Ovary (tissue), 9 donors: Measurements from ENCODE around the gene PLEKHB2. TPM values are rescaled to one million over a fixed set of nuclear protein-coding genes. Genes with fewer than 3 reads are reported as not detected.
"Not testable (repeated sequence)": the region's sequence is repeated elsewhere in the genome, so short reads cannot be mapped to it uniquely, and the experiment has no call there.

Experiments
- DNase-seq, 5 donors: peaks; one replicate each; pipeline ENCODE4 v3.0.0-alpha.2; 2019 to 2020
- H3K27ac ChIP-seq, 2 donors: fragments of 200-600 bp; one replicate each; pipeline versions ENCODE4 v1.5.1 to v1.8.0; 2019 to 2022
- H3K27me3 ChIP-seq: fragments of 200-600 bp; one replicate; pipeline ENCODE4 v1.8.0; 2022
- H3K36me3 ChIP-seq: fragments of 200-600 bp; sonication (generic); one replicate; pipeline ENCODE4 v1.5.1; 2019
- H3K4me1 ChIP-seq: one replicate; pipeline ENCODE4 v1.8.1; 2013; ENCODE audit warnings: mild to moderate bottlenecking, moderate library complexity; ENCODE audit not compliant: insufficient read depth
- H3K4me3 ChIP-seq: fragments of 200-600 bp; sonication (generic); one replicate; pipeline ENCODE4 v1.5.1; 2017
- H3K9me3 ChIP-seq, 2 donors: fragments of 200-600 bp in 1 of 2; sonication (generic) in 1 of 2; one replicate each; pipeline versions ENCODE4 v1.5.1 to v1.8.1; 2013 to 2019; ENCODE audit warnings: mild to moderate bottlenecking in 1 of 2, moderate library complexity in 1 of 2
- EP300 ChIP-seq: sonication (generic); formaldehyde crosslinking; IDR thresholded peaks from one replicate; pipeline ENCODE4 v1.6.1; 2017; ENCODE audit warnings: antibody characterized with exemption
- POLR2A ChIP-seq: fragments of 450-650 bp; IDR thresholded peaks from one replicate; pipeline ENCODE4 v1.6.1; 2017; ENCODE audit warnings: antibody characterized with exemption, mild to moderate bottlenecking, moderate library complexity
- WGBS, 3 donors: extraction: QIAGEN DNeasy Blood & Tissue Kit in 1 of 3; methylation state at CpG; one replicate each; pipeline versions ENCODE4 v1.1.5 to v1.1.7; 2013 to 2017; 5-methylcytosine and 5-hydroxymethylcytosine counted together
- intact Hi-C, 4 donors: fragments of 100-400 bp; cut with DNase I; formaldehyde crosslinking; loops; one replicate each; pipeline versions ENCODE4 v1.11.0 to v1.15.1; 2022 to 2023
- polyA plus RNA-seq, 2 donors: library from polyadenylated mRNA; stranded (reverse); fragments of 200-250 nt in 1 of 2; fragments of 350-450 nt in 1 of 2; fragmentation: Illumina TruSeq in 1 of 2; extraction: RNeasy Lipid Tissue Mini Kit (QIAGEN cat#74804) in 1 of 2; gene quantifications; one replicate each; pipeline ENCODE4 v1.2.3, GENCODE V29; 2013 to 2014
- total RNA-seq, 7 donors: library from RNA; depleted of rRNA in 2 of 7; stranded (reverse); fragments of >200 nt in 2 of 7; fragmentation: NEBNext Ultra II Directional in 3 of 7; extraction: Animal tissue kit (Norgen Biotek cat#: 25700) in 3 of 7; gene quantifications; one replicate each; pipeline versions ENCODE4 v1.1.0 to v1.2.4, GENCODE V29; 2016 to 2023
- TF ChIP-seq, protein P1 (sequence below), 3 donors: fragments of 450-650 bp in 2 of 3; fragments of 200-600 bp in 1 of 3; IDR thresholded peaks; one replicate each; pipeline versions ENCODE4 v1.5.1 to v1.8.0; 2016 to 2022; ENCODE audit warnings: antibody characterized with exemption in 3 of 3, mild to moderate bottlenecking in 1 of 3
- donor health status: DM: no; HTN: no; CAD: no; lungs with moderate emphysema.
- donor health status: DM: no; HTN: no; CAD: no.
- donor health status: Bipolar disorder and iron deficiency.
- donor health status: DM: yes; HTN: yes; CAD: no.
- donor health status: DM: no; HTN: no; CAD: no.
- donor health status: DM: yes; HTN: yes; CAD: no.

The PLEKHB2 gene
- total and polyA plus RNA-seq, 9 donors = 9.8 to 53.2 (median 23.4) TPM

GRCh38 chr2:131155208-131155855 lies 50.2 kb downstream of the PLEKHB2 start:
- 94 to 96% (median 94%) methylated on average over 46 of the region's 46 CpGs for WGBS, 3 donors
- no peak for DNase-seq

DNA sequence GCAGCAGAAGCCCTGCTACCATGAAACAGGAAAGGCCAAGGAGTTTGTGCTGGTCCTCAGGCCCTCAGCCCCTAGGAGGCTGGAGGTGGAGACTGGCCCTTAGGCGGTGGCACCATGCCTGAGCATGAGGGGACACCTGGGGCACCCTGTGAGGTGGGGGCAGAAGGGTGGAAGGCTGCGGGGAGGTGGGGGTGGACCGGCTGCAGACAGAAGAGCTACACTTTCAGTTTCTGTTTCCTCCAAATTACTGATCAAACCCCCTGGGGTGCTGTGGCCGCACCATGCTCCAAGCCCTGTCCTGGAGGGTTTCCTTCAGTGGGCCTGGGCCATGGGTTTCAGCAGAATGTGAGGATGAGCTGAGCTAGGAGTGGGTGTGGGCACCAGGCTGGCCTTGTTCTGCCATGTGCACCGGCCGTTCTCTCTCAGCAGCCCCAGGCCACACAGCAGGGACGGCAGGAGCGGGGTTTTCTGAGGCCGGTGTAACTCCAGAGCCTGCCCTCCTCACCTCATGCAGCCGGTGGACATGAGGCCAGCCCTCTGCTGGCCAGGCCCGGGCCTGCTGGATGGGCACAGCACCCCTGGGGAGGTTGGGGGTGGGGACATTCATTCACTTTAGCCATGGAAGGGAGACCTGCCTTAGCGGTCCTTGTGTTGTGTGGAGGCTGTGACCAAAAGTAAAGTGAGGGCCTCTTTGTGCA lies 51.5 kb downstream of the PLEKHB2 start:
- no peak overlapping the region for H3K4me3 ChIP-seq
- H3K4me1 ChIP-seq = no peaks in the 10 kb centered on the region
- no peaks in the 10 kb centered on the region for H3K9me3 ChIP-seq
- intact Hi-C loops = no loop called here
- H3K36me3 ChIP-seq = no peaks in the 10 kb centered on the region
- TF ChIP-seq, protein P1, sequence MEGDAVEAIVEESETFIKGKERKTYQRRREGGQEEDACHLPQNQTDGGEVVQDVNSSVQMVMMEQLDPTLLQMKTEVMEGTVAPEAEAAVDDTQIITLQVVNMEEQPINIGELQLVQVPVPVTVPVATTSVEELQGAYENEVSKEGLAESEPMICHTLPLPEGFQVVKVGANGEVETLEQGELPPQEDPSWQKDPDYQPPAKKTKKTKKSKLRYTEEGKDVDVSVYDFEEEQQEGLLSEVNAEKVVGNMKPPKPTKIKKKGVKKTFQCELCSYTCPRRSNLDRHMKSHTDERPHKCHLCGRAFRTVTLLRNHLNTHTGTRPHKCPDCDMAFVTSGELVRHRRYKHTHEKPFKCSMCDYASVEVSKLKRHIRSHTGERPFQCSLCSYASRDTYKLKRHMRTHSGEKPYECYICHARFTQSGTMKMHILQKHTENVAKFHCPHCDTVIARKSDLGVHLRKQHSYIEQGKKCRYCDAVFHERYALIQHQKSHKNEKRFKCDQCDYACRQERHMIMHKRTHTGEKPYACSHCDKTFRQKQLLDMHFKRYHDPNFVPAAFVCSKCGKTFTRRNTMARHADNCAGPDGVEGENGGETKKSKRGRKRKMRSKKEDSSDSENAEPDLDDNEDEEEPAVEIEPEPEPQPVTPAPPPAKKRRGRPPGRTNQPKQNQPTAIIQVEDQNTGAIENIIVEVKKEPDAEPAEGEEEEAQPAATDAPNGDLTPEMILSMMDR (IDR thresholded peaks at IDR 0.05) = no peak
- TF ChIP-seq EP300 (no peak), POLR2A (no peak)
- H3K27me3 ChIP-seq = no peaks in the 10 kb centered on the region
- WGBS, 3 donors = 78 to 84% (median 79%) methylated on average over 11 to 12 of the region's 12 CpGs
- no peak overlapping the region for H3K27ac ChIP-seq
- no peak for DNase-seq

More at GRCh38 chr2:131155208-131155855, 50.2 kb downstream of the PLEKHB2 start:
- H3K36me3 ChIP-seq = no peaks in the 10 kb centered on the region
- no peak overlapping the region for H3K4me3 ChIP-seq
- no peak overlapping the region for H3K27ac ChIP-seq
- no peaks in the 10 kb centered on the region for H3K9me3 ChIP-seq
- no peak for TF ChIP-seq EP300
- TF ChIP-seq POLR2A = no peak
- TF ChIP-seq, protein P1 (IDR thresholded peaks at IDR 0.05) = no peak
- intact Hi-C loops = no loop called here
- H3K4me1 ChIP-seq = no peaks in the 10 kb centered on the region
- H3K27me3 ChIP-seq = no peaks in the 10 kb centered on the region

DNA sequence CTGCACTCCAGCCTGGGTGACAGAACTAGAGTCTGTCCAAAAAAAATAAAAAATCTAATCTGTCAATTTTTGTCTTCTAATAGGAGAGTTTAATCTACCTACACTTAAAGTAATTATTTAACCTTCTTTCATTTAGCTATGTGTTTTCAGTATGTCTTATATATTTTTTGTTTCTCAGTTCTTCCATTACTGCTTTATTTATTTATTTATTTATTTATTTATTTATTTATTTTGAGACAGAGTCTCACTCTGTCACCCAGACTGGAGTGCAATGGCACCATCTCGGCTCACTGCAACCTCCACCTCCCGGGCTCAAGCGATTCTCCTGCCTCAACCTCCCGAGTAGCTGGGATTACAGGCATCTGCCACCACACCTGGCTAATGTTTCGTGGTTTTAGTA lies 60.4 kb downstream of the PLEKHB2 start:
- WGBS, 3 donors = 96 to 98% (median 97%) methylated on average over 5 of the region's 5 CpGs
- intact Hi-C loops, H3K4me1 ChIP-seq, DNase-seq, H3K9me3 ChIP-seq, H3K36me3 ChIP-seq, H3K4me3 ChIP-seq, H3K27me3 ChIP-seq, H3K27ac ChIP-seq: not testable (repeated sequence)

- TF ChIP-seq, protein P1 (IDR thresholded peaks at IDR 0.05) = no peak
- TF ChIP-seq POLR2A (no peak), EP300 (no peak)
- H3K27ac ChIP-seq = no peak overlapping the region
- no peak for DNase-seq
- intact Hi-C loops = no loop called here
- WGBS, 3 donors = 82 to 87% (median 85%) methylated on average over 5 of the region's 5 CpGs
- no peaks in the 10 kb centered on the region for H3K27me3 ChIP-seq
- H3K4me3 ChIP-seq = no peak overlapping the region
- no peaks in the 10 kb centered on the region for H3K9me3 ChIP-seq
- no peaks in the 10 kb centered on the region for H3K4me1 ChIP-seq
- H3K36me3 ChIP-seq = no peaks in the 10 kb centered on the region
Measured at GRCh38 chr2:131168538-131168937, 63.4 kb downstream of the PLEKHB2 start.

- H3K27me3 ChIP-seq, intact Hi-C loops, H3K9me3 ChIP-seq, H3K36me3 ChIP-seq, H3K4me1 ChIP-seq, DNase-seq, H3K27ac ChIP-seq, H3K4me3 ChIP-seq: not testable (repeated sequence)
- 81 to 89% (median 85%) methylated on average over 10 of the region's 10 CpGs for WGBS, 3 donors
Measured at GRCh38 chr2:131178050-131178449, 72.9 kb downstream of the PLEKHB2 start.

DNA sequence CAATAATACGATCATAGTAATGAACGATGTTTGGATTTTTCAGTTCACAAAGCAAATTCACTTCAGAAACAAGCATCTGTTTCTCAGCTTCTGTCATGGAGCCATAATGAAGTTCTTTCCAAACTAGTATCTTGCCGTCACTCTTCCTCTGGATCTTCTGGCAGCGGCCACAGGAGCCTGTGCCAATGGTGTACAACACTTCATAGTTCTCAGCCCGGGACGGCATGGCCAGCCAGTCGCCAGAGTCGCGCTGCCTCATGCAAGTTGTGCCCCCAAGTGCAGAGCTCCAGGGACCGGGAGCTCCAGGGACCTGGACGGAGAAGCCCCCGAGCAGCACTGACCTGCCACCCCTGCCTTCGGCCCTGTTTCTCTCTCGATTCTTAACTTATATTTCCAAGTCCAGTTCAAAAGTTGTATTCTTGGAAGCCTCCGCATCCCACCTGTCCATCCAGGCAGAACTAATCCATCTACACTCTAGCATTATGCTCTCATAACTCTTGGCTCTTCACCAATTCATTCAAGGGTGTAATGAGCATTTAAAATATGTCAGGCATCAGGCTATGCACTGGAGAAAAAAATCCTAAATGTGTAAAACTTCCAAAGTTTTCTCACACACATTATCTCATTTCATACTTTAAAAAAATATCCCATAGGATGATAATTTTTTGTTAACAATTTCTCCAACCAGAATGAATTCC lies 73.7 kb downstream of the PLEKHB2 start:
- H3K9me3 ChIP-seq, H3K4me3 ChIP-seq, H3K4me1 ChIP-seq, DNase-seq, H3K27me3 ChIP-seq, H3K36me3 ChIP-seq, intact Hi-C loops, H3K27ac ChIP-seq: not testable (repeated sequence)
- WGBS, 3 donors = 85 to 92% (median 91%) methylated on average over 15 of the region's 15 CpGs

GRCh38 chr2:131181451-131181850 lies 76.3 kb downstream of the PLEKHB2 start:
- 46 to 50% (median 48%) methylated on average over 4 of the region's 4 CpGs for WGBS, 3 donors
- H3K4me1 ChIP-seq, DNase-seq, intact Hi-C loops, H3K36me3 ChIP-seq, H3K27ac ChIP-seq, H3K4me3 ChIP-seq, H3K27me3 ChIP-seq, H3K9me3 ChIP-seq: not testable (repeated sequence)

GRCh38 chr2:131193421-131193820 lies 88.3 kb downstream of the PLEKHB2 start:
- H3K27me3 ChIP-seq, H3K27ac ChIP-seq, H3K9me3 ChIP-seq, H3K36me3 ChIP-seq, DNase-seq, intact Hi-C loops, H3K4me1 ChIP-seq, H3K4me3 ChIP-seq: not testable (repeated sequence)
- 19 to 29% (median 28%) methylated on average over 3 of the region's 3 CpGs for WGBS, 3 donors
